Glomerular endothelial cell (primary cell): ENCODE measurements around the gene NDUFAF8. TPM values are rescaled to one million over a fixed set of nuclear protein-coding genes. Genes with fewer than 3 reads are reported as not detected.

ENCODE experiments used
- DNase-seq: peaks from one replicate; pipeline ENCODE4 v3.0.0-alpha.2; 2011; ENCODE audit warnings: low read depth, low spot score; ENCODE audit errors: extremely low read depth
- total RNA-seq: library from RNA; depleted of rRNA; stranded (reverse); fragments of >200 nt; gene quantifications from 2 replicates; pipeline ENCODE4 v1.2.3, GENCODE V29; 2015

Gene NDUFAF8
- total RNA-seq, 1 donor from 2014 or later, result 32.4 TPM

- no peak for DNase-seq
These were observed 28.4 kb downstream of the NDUFAF8 start for GRCh38 chr17:81267390-81268067.

GRCh38 chr17:81270279-81270678 lies 31.2 kb downstream of the NDUFAF8 start:
- DNase-seq, result no peak

- DNase-seq, result no peak
These were observed 32.1 kb downstream of the NDUFAF8 start for GRCh38 chr17:81271226-81271625.

- DNase-seq, result no peak
These were observed 33.5 kb downstream of the NDUFAF8 start for GRCh38 chr17:81272616-81273015.

- DNase-seq, result no peak
These were observed 34.8 kb downstream of the NDUFAF8 start for GRCh38 chr17:81273698-81274470.

- no peak for DNase-seq
These were observed 35.3 kb downstream of the NDUFAF8 start for GRCh38 chr17:81274471-81274855.

GRCh38 chr17:81276781-81277180 lies 37.7 kb downstream of the NDUFAF8 start:
- no peak for DNase-seq

GRCh38 chr17:81277421-81277820 lies 38.3 kb downstream of the NDUFAF8 start:
- DNase-seq, result no peak

GRCh38 chr17:81277946-81278693 lies 39.0 kb downstream of the NDUFAF8 start:
- no peak for DNase-seq

- no peak for DNase-seq
These were observed 39.7 kb downstream of the NDUFAF8 start for GRCh38 chr17:81278831-81279230.

GRCh38 chr17:81279278-81280275 lies 40.5 kb downstream of the NDUFAF8 start:
- no peak for DNase-seq

- no peak for DNase-seq
These were observed 41.5 kb downstream of the NDUFAF8 start for GRCh38 chr17:81280571-81280970.

- no peak for DNase-seq
These were observed 43.0 kb downstream of the NDUFAF8 start for GRCh38 chr17:81282141-81282540.

GRCh38 chr17:81282876-81283275 lies 43.8 kb downstream of the NDUFAF8 start:
- no peak for DNase-seq

- DNase-seq, result no peak
These were observed 46.2 kb downstream of the NDUFAF8 start for GRCh38 chr17:81285179-81285878.

- DNase-seq, result no peak
These were observed 46.8 kb downstream of the NDUFAF8 start for GRCh38 chr17:81285894-81286293.

GRCh38 chr17:81286491-81287145 lies 47.5 kb downstream of the NDUFAF8 start:
- no peak for DNase-seq

- no peak for DNase-seq
These were observed 48.0 kb downstream of the NDUFAF8 start for GRCh38 chr17:81287152-81287551.

GRCh38 chr17:81287741-81288430 lies 48.8 kb downstream of the NDUFAF8 start:
- no peak for DNase-seq
